IMR-90 (cell line): ENCODE data around the gene CACNG7.

ENCODE experiments used
- BHLHE40 ChIP-seq: fragments of 150-350 bp; IDR thresholded peaks from 2 replicates; pipeline ENCODE4 v1.6.1; 2016; ENCODE audit warnings: mild to moderate bottlenecking, low read depth, low read length
- CEBPB ChIP-seq: IDR thresholded peaks from 2 replicates; pipeline ENCODE4 v1.6.1; 2012; ENCODE audit warnings: low read depth, low read length, improper control_type of control experiment
- CTCF ChIP-seq: conservative IDR thresholded peaks from 2 replicates; pipeline ENCODE4 v1.5.1; 2012; ENCODE audit warnings: mild to moderate bottlenecking, low read depth, low read length, improper control_type of control experiment
- ELK1 ChIP-seq: fragments of 150-350 bp; IDR thresholded peaks from 2 replicates; pipeline ENCODE4 v1.6.1; 2016; ENCODE audit warnings: low read depth, mild to moderate bottlenecking, low read length, moderate library complexity, borderline replicate concordance
- POLR2A ChIP-seq: IDR thresholded peaks from 2 replicates; pipeline ENCODE4 v1.6.1; 2012; ENCODE audit warnings: mild to moderate bottlenecking, low read depth, low read length
- RFX5 ChIP-seq: IDR thresholded peaks from 2 replicates; pipeline ENCODE4 v1.8.0; 2012; ENCODE audit warnings: low read depth, mild to moderate bottlenecking, low read length, moderate library complexity
- USF2 ChIP-seq: fragments of 150-350 bp; IDR thresholded peaks from 2 replicates; pipeline ENCODE4 v1.6.1; 2017; ENCODE audit warnings: mild to moderate bottlenecking, antibody characterized with exemption, low read length, low read depth

- no peak for TF ChIP-seq CTCF
- no peak for TF ChIP-seq RFX5
- no peak for TF ChIP-seq BHLHE40
- TF ChIP-seq ELK1 = no peak
- no peak for TF ChIP-seq CEBPB
- no peak for TF ChIP-seq POLR2A
- no peak for TF ChIP-seq USF2
These were observed 51.1 kb downstream of the CACNG7 start for GRCh38 chr19:53960187-53960586.
